Activated T-cell treated with anti-CD3 and anti-CD28 coated beads for 4 hours (primary cell): ENCODE results near the gene MRPS31.

Experiments
- DNase-seq: peaks from one replicate; pipeline ENCODE4 v3.0.0-alpha.2; 2020

Gene MRPS31

GRCh38 chr13:40770934-40771618, at the start of gene MRPS31:
TSS of gene MRPS31 (minus strand) at chr13:40771190. CDS start at chr13:40771136, 54 bp downstream.
- peak; percentile 93 for DNase-seq

- no peak for DNase-seq
Observed at GRCh38 chr13:40819797-40820315, 48.9 kb upstream of the MRPS31 start.

GRCh38 chr13:40818926-40819325, 47.9 kb upstream of the MRPS31 start:
- DNase-seq: no peak

DNA sequence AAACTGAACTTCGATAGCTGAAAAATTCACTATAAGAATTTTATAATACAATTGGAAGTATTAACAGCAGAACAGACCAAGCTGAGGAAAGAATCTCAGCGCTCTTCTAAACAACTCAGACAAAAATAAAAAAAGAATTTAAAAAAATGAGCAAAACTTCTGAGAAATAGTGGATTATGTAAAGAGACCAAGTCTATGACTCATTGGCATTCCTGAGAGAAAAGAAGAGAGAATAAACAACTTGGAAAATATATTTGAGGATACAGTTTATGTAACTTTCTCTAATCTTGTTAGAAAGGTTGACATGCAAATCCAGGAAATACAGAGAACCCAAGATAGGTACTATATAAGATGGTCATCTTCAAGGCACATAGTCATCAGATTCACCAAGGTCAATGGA, 43.8 kb upstream of the MRPS31 start:
- no peak for DNase-seq

GRCh38 chr13:40813667-40814454, 42.9 kb upstream of the MRPS31 start:
- no peak for DNase-seq

- no peak for DNase-seq
Observed at GRCh38 chr13:40812724-40813445, 41.9 kb upstream of the MRPS31 start.

DNA sequence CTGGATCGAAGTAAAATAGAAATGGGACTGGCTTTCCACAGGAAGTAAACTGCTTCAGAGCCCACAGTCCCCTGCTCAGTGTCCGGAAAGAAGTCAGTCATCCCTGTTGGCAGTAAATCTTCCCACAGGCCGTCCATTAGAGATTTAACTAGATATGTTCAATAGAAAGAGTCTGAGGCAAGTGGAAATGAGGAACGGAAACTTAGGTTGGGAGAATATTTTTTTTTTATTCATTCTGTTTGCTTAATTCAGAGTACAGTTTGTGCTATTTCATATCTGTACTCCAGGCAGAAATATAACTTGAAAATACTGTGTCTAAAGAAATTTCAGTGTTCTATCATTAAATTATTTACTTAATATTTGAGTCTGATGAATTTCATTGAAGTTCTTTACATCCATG, 41.1 kb upstream of the MRPS31 start:
- no peak for DNase-seq

DNA sequence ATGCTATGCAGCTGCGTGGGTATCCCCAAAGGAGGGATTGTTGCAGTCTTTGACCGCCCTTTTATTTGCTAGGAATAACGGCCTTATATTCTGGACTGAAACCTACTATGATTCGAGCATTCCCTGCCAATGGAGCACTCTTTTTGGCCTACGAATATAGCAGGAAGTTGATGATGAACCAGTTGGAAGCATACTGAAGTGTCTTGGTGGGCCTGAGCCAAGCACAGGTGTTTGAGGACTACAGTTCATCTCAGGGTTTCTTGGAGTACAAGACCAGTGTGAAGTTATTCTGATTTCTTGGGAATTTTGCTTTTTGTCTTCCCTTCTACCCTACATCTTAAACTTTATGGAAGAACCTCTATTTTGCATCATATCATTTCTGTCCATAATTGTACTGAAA, 38.5 kb upstream of the MRPS31 start:
- no peak for DNase-seq

DNA sequence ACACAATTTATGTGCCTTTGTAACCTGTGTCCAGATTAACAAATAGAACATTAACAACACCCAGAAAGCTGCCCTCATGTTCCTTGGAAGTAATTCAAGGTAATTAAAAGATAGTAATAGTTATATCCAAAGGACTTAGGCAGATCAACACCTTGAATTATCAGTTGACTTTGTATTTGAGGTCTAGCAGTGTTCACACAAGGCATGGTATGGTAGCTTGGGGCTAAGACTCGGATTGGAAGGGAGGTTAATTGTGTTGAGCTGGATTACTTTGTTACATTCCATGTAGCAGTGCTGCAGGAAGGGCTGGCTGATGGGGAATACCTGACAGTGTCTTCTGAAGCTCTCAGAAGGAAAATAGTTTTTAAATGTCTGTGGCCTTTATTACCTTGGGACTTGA, 35.3 kb upstream of the MRPS31 start:
- no peak for DNase-seq

- DNase-seq: no peak
Observed at GRCh38 chr13:40803316-40803715, 32.3 kb upstream of the MRPS31 start.

- no peak for DNase-seq
Observed at GRCh38 chr13:40801255-40802217, 30.5 kb upstream of the MRPS31 start.

- no peak for DNase-seq
Observed at GRCh38 chr13:40800559-40800958, 29.6 kb upstream of the MRPS31 start.

GRCh38 chr13:40799508-40799907, 28.5 kb upstream of the MRPS31 start:
- DNase-seq: no peak

- no peak for DNase-seq
Observed at GRCh38 chr13:40798380-40798779, 27.4 kb upstream of the MRPS31 start.

DNA sequence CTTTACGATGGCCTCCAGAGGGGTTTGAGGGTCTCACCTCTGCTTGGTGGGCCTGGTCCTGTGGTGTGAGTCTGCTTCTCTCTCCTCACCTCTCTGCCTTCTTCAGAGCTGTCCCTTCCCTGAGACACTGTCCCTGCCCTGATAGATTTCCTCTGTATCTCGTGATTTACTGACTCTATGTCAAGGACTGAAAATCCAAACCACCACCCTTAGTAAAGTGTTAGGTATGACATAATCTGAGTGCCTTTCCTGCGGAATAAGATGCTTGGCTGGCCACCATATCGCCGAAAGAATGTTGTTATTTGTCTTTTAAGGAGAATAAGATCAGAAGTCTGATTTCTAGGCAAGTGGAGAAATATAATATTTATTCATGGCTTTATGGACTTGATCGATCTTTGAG, 25.7 kb upstream of the MRPS31 start:
- no peak for DNase-seq

- DNase-seq: no peak
Observed at GRCh38 chr13:40794414-40795368, 23.7 kb upstream of the MRPS31 start.

DNA sequence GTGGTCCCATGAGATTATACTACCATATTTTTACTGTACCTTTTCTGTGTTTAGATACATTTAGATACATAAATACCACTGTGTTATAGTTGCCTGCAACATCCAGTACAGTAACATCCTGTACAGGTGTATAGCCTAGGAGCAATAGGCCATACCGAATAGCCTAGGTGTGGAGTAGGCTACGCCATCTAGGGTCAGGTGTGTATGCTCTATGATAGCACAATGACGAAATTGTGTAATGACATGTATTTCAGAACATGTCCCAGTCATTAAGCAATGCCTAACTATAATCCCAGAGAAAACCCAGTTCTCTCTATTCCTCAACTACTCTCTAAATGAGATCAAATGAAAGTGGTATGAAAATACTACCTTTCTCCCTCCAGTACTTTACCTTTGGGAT, 22.3 kb upstream of the MRPS31 start:
- no peak for DNase-seq

- DNase-seq: no peak
Observed at GRCh38 chr13:40792284-40793051, 21.5 kb upstream of the MRPS31 start.

GRCh38 chr13:40790154-40790616, 19.2 kb upstream of the MRPS31 start:
- no peak for DNase-seq
